ENCODE measurements around the gene MBD2. TPM values are rescaled to one million over a fixed set of nuclear protein-coding genes. Genes with fewer than 3 reads are reported as not detected.

The MBD2 gene
- total RNA-seq, 1 donor from 2014 or later: 12.5 TPM

DNA sequence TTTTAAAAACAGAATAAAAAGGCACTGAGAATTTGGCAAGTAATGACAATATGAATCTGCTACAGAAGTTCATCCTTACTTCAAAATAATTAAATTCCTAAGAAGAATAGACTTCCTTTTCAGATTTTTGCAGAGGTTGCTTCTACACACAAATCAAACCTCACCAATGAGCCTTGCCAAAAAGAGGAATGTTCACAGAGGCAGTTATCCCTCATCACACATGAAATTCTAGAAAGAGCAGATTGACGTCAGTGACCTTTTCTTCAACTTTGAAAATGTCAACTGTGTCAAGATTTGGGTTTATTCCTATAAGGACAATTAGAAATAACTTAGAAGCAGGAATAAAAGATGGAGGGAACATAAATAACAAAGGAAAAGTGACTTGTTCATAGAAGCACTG, 64.6 kb downstream of the MBD2 start:
- Histone ChIP-seq H3K36me3 (ENCODE audit: control insufficient read depth in 3 of 3, insufficient read depth in 3 of 3, low read length in 3 of 3) (peaks cover 15 to 55% (median 35%) of the 10 kb centered on the region in 3 donors), H3K4me1 (ENCODE audit: control insufficient read depth in 3 of 3, insufficient read depth in 3 of 3, low read length in 3 of 3) (no peaks in the 10 kb centered on the region), H3K9me3 (ENCODE audit: control insufficient read depth in 3 of 3, low read length in 3 of 3) (no peaks in the 10 kb centered on the region), H3K27ac (ENCODE audit: low read depth, low read length) (no peak overlapping the region), H3K9ac (ENCODE audit: low read depth in 1 of 3, low read length in 3 of 3) (no peak overlapping the region), H3K27me3 (ENCODE audit: control insufficient read depth in 3 of 3, insufficient read depth in 3 of 3, low read length in 3 of 3) (no peaks in the 10 kb centered on the region), H3K4me3 (ENCODE audit: low read length in 3 of 3) (no peak overlapping the region)

GRCh38 chr18:54157646-54158385, 66.7 kb downstream of the MBD2 start:
- peaks cover 11 to 39% (median 35%) of the 10 kb centered on the region in 3 donors for H3K36me3 ChIP-seq (ENCODE audit: control insufficient read depth in 3 of 3, insufficient read depth in 3 of 3, low read length in 3 of 3)
- H3K4me1 ChIP-seq (ENCODE audit: control insufficient read depth in 3 of 3, insufficient read depth in 3 of 3, low read length in 3 of 3): no peaks in the 10 kb centered on the region
- H3K9ac ChIP-seq (ENCODE audit: low read depth in 1 of 3, low read length in 3 of 3): no peak overlapping the region
- H3K27me3 ChIP-seq (ENCODE audit: control insufficient read depth in 3 of 3, insufficient read depth in 3 of 3, low read length in 3 of 3): no peaks in the 10 kb centered on the region
- no peaks in the 10 kb centered on the region for H3K9me3 ChIP-seq (ENCODE audit: control insufficient read depth in 3 of 3, low read length in 3 of 3)
- H3K27ac ChIP-seq (ENCODE audit: low read depth, low read length): no peak overlapping the region
- H3K4me3 ChIP-seq (ENCODE audit: low read length in 3 of 3): no peak overlapping the region

DNA sequence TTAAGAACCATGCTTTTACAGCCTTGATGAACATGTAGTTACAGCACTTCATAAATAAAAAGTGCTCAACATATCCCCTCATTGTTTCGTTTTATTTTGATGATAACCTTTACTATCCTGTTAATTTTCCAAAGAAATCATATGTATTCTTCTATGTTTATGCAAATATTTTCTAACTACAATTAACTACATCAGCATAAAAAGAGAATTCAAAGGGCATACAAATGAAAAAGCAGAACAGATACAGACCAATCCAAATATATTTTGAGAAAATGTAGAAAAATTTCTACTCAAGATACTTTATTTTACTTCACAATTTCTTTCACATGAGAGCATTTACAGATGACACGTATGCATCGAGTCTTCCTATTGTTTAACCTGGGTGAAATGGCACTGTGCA, 69.1 kb downstream of the MBD2 start:
- Histone ChIP-seq H3K4me3 (ENCODE audit: low read length in 3 of 3) (no peak overlapping the region), H3K36me3 (ENCODE audit: control insufficient read depth in 3 of 3, insufficient read depth in 3 of 3, low read length in 3 of 3) (peaks cover 11 to 35% (median 29%) of the 10 kb centered on the region in 3 donors), H3K4me1 (ENCODE audit: control insufficient read depth in 3 of 3, insufficient read depth in 3 of 3, low read length in 3 of 3) (no peaks in the 10 kb centered on the region), H3K9me3 (ENCODE audit: control insufficient read depth in 3 of 3, low read length in 3 of 3) (no peaks in the 10 kb centered on the region), H3K27ac (ENCODE audit: low read depth, low read length) (no peak overlapping the region), H3K27me3 (ENCODE audit: control insufficient read depth in 3 of 3, insufficient read depth in 3 of 3, low read length in 3 of 3) (no peaks in the 10 kb centered on the region), H3K9ac (ENCODE audit: low read depth in 1 of 3, low read length in 3 of 3) (no peak overlapping the region)

DNA sequence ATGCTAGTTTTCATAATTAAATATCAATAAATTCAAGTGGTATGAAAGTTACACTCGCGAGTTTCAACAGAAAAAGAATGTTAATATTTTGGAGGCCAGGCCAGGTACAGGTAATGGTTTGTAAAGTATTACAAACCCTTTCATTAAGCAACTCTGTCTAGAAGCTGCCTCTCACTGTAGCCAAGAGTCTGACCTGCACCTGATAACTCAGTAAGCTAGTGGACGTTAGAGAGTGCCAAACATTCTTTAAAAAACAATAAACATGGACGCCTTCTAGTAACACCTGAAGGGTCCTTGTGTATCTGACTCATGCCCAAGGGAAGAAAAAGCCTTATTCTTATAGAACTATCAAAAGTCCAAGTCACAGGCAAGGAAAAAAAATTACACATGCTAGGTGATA, 70.2 kb downstream of the MBD2 start:
- Histone ChIP-seq H3K27ac (ENCODE audit: low read depth, low read length) (no peak overlapping the region), H3K36me3 (ENCODE audit: control insufficient read depth in 3 of 3, insufficient read depth in 3 of 3, low read length in 3 of 3) (peaks cover 8 to 31% (median 19%) of the 10 kb centered on the region in 3 donors), H3K4me3 (ENCODE audit: low read length in 3 of 3) (no peak overlapping the region), H3K9me3 (ENCODE audit: control insufficient read depth in 3 of 3, low read length in 3 of 3) (no peaks in the 10 kb centered on the region), H3K4me1 (ENCODE audit: control insufficient read depth in 3 of 3, insufficient read depth in 3 of 3, low read length in 3 of 3) (no peaks in the 10 kb centered on the region), H3K27me3 (ENCODE audit: control insufficient read depth in 3 of 3, insufficient read depth in 3 of 3, low read length in 3 of 3) (no peaks in the 10 kb centered on the region), H3K9ac (ENCODE audit: low read depth in 1 of 3, low read length in 3 of 3) (no peak overlapping the region)

- no peaks in the 10 kb centered on the region for H3K4me1 ChIP-seq (ENCODE audit: control insufficient read depth in 3 of 3, insufficient read depth in 3 of 3, low read length in 3 of 3)
- no peak overlapping the region for H3K4me3 ChIP-seq (ENCODE audit: low read length in 3 of 3)
- H3K9me3 ChIP-seq (ENCODE audit: control insufficient read depth in 3 of 3, low read length in 3 of 3): no peaks in the 10 kb centered on the region
- H3K27me3 ChIP-seq (ENCODE audit: control insufficient read depth in 3 of 3, insufficient read depth in 3 of 3, low read length in 3 of 3): no peaks in the 10 kb centered on the region
- peaks cover 0 to 21% (median 2%) of the 10 kb centered on the region in 3 donors for H3K36me3 ChIP-seq (ENCODE audit: control insufficient read depth in 3 of 3, insufficient read depth in 3 of 3, low read length in 3 of 3)
- H3K9ac ChIP-seq (ENCODE audit: low read depth in 1 of 3, low read length in 3 of 3): no peak overlapping the region
- no peak overlapping the region for H3K27ac ChIP-seq (ENCODE audit: low read depth, low read length)
Observed at GRCh38 chr18:54151376-54151775, 73.1 kb downstream of the MBD2 start.

- peaks cover 0 to 21% (median 2%) of the 10 kb centered on the region in 3 donors for H3K36me3 ChIP-seq (ENCODE audit: control insufficient read depth in 3 of 3, insufficient read depth in 3 of 3, low read length in 3 of 3)
- no peak overlapping the region for H3K4me3 ChIP-seq (ENCODE audit: low read length in 3 of 3)
- H3K27me3 ChIP-seq (ENCODE audit: control insufficient read depth in 3 of 3, insufficient read depth in 3 of 3, low read length in 3 of 3): no peaks in the 10 kb centered on the region
- no peak overlapping the region for H3K9ac ChIP-seq (ENCODE audit: low read depth in 1 of 3, low read length in 3 of 3)
- H3K27ac ChIP-seq (ENCODE audit: low read depth, low read length): no peak overlapping the region
- no peaks in the 10 kb centered on the region for H3K9me3 ChIP-seq (ENCODE audit: control insufficient read depth in 3 of 3, low read length in 3 of 3)
- no peaks in the 10 kb centered on the region for H3K4me1 ChIP-seq (ENCODE audit: control insufficient read depth in 3 of 3, insufficient read depth in 3 of 3, low read length in 3 of 3)
Observed at GRCh38 chr18:54150226-54150625, 74.2 kb downstream of the MBD2 start.

GRCh38 chr18:54149078-54149697, 75.3 kb downstream of the MBD2 start:
- Histone ChIP-seq H3K9ac (ENCODE audit: low read depth in 1 of 3, low read length in 3 of 3) (no peak overlapping the region), H3K4me1 (ENCODE audit: control insufficient read depth in 3 of 3, insufficient read depth in 3 of 3, low read length in 3 of 3) (no peaks in the 10 kb centered on the region), H3K27me3 (ENCODE audit: control insufficient read depth in 3 of 3, insufficient read depth in 3 of 3, low read length in 3 of 3) (no peaks in the 10 kb centered on the region), H3K9me3 (ENCODE audit: control insufficient read depth in 3 of 3, low read length in 3 of 3) (no peaks in the 10 kb centered on the region), H3K36me3 (ENCODE audit: control insufficient read depth in 3 of 3, insufficient read depth in 3 of 3, low read length in 3 of 3) (peaks cover 0 to 16% (median 2%) of the 10 kb centered on the region in 3 donors), H3K4me3 (ENCODE audit: low read length in 3 of 3) (no peak overlapping the region), H3K27ac (ENCODE audit: low read depth, low read length) (peak overlapping the region; percentile 33)

- Histone ChIP-seq H3K36me3 (ENCODE audit: control insufficient read depth in 3 of 3, insufficient read depth in 3 of 3, low read length in 3 of 3) (peaks cover 0 to 13% (median 2%) of the 10 kb centered on the region in 3 donors), H3K27me3 (ENCODE audit: control insufficient read depth in 3 of 3, insufficient read depth in 3 of 3, low read length in 3 of 3) (no peaks in the 10 kb centered on the region), H3K27ac (ENCODE audit: low read depth, low read length) (peak overlapping the region; percentile 33), H3K9me3 (ENCODE audit: control insufficient read depth in 3 of 3, low read length in 3 of 3) (peaks cover 0 to 1% (median 0%) of the 10 kb centered on the region in 3 donors), H3K9ac (ENCODE audit: low read depth in 1 of 3, low read length in 3 of 3) (no peak overlapping the region), H3K4me3 (ENCODE audit: low read length in 3 of 3) (no peak overlapping the region), H3K4me1 (ENCODE audit: control insufficient read depth in 3 of 3, insufficient read depth in 3 of 3, low read length in 3 of 3) (no peaks in the 10 kb centered on the region)
Observed at GRCh38 chr18:54148678-54149077, 75.8 kb downstream of the MBD2 start.

GRCh38 chr18:54148151-54148550, 76.3 kb downstream of the MBD2 start:
- Histone ChIP-seq H3K4me3 (ENCODE audit: low read length in 3 of 3) (no peak overlapping the region), H3K4me1 (ENCODE audit: control insufficient read depth in 3 of 3, insufficient read depth in 3 of 3, low read length in 3 of 3) (no peaks in the 10 kb centered on the region), H3K27me3 (ENCODE audit: control insufficient read depth in 3 of 3, insufficient read depth in 3 of 3, low read length in 3 of 3) (no peaks in the 10 kb centered on the region), H3K36me3 (ENCODE audit: control insufficient read depth in 3 of 3, insufficient read depth in 3 of 3, low read length in 3 of 3) (peaks cover 0 to 10% (median 2%) of the 10 kb centered on the region in 3 donors), H3K9ac (ENCODE audit: low read depth in 1 of 3, low read length in 3 of 3) (no peak overlapping the region), H3K9me3 (ENCODE audit: control insufficient read depth in 3 of 3, low read length in 3 of 3) (peaks cover 0 to 5% (median 3%) of the 10 kb centered on the region in 3 donors), H3K27ac (ENCODE audit: low read depth, low read length) (no peak overlapping the region)

- Histone ChIP-seq H3K9ac (ENCODE audit: low read depth in 1 of 3, low read length in 3 of 3) (no peak overlapping the region), H3K27me3 (ENCODE audit: control insufficient read depth in 3 of 3, insufficient read depth in 3 of 3, low read length in 3 of 3) (no peaks in the 10 kb centered on the region), H3K27ac (ENCODE audit: low read depth, low read length) (no peak overlapping the region), H3K9me3 (ENCODE audit: control insufficient read depth in 3 of 3, low read length in 3 of 3) (peaks cover 0 to 5% (median 3%) of the 10 kb centered on the region in 3 donors), H3K4me1 (ENCODE audit: control insufficient read depth in 3 of 3, insufficient read depth in 3 of 3, low read length in 3 of 3) (no peaks in the 10 kb centered on the region), H3K4me3 (ENCODE audit: low read length in 3 of 3) (no peak overlapping the region), H3K36me3 (ENCODE audit: control insufficient read depth in 3 of 3, insufficient read depth in 3 of 3, low read length in 3 of 3) (peaks cover 0 to 5% (median 2%) of the 10 kb centered on the region in 3 donors)
Observed at GRCh38 chr18:54147439-54147838, 77.0 kb downstream of the MBD2 start.

All from skeletal muscle tissue (tissue), 4 donors.